AG09319 (cell line): ENCODE measurements around the gene RAMP1.

ENCODE experiments used
- DNase-seq: peaks from one replicate; pipeline ENCODE4 v3.0.0-alpha.2; 2010; ENCODE audit warnings: low read depth; ENCODE audit errors: extremely low read depth
- TF ChIP-seq, protein P1 (sequence below): IDR thresholded peaks from 2 replicates; pipeline ENCODE4 v1.5.1; 2011; ENCODE audit warnings: low read depth, mild to moderate bottlenecking, inconsistent platforms, low read length, moderate library complexity

The RAMP1 gene

DNA sequence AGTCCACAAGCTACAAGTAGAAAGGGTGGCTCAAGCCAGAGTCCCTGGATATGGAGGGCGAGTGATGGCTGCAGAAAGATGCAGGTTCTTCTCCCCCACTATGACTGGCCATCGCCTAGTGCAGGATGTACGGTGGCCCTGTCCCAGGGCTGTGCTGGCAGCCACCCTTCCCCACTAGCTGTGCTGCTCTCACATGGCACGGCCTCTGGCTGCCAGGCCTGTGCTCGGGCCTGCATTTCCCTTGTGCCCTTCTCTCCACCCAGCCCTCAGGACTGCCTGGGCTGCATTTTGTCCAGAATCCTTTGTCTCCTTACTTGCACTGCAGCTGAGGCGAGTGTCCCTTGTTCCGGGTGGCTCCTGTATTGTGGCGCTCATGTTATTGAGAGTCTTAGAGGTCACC lies 1.6 kb upstream of the RAMP1 start:
- TF ChIP-seq, protein P1, sequence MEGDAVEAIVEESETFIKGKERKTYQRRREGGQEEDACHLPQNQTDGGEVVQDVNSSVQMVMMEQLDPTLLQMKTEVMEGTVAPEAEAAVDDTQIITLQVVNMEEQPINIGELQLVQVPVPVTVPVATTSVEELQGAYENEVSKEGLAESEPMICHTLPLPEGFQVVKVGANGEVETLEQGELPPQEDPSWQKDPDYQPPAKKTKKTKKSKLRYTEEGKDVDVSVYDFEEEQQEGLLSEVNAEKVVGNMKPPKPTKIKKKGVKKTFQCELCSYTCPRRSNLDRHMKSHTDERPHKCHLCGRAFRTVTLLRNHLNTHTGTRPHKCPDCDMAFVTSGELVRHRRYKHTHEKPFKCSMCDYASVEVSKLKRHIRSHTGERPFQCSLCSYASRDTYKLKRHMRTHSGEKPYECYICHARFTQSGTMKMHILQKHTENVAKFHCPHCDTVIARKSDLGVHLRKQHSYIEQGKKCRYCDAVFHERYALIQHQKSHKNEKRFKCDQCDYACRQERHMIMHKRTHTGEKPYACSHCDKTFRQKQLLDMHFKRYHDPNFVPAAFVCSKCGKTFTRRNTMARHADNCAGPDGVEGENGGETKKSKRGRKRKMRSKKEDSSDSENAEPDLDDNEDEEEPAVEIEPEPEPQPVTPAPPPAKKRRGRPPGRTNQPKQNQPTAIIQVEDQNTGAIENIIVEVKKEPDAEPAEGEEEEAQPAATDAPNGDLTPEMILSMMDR: no peak
- DNase-seq: no peak

DNA sequence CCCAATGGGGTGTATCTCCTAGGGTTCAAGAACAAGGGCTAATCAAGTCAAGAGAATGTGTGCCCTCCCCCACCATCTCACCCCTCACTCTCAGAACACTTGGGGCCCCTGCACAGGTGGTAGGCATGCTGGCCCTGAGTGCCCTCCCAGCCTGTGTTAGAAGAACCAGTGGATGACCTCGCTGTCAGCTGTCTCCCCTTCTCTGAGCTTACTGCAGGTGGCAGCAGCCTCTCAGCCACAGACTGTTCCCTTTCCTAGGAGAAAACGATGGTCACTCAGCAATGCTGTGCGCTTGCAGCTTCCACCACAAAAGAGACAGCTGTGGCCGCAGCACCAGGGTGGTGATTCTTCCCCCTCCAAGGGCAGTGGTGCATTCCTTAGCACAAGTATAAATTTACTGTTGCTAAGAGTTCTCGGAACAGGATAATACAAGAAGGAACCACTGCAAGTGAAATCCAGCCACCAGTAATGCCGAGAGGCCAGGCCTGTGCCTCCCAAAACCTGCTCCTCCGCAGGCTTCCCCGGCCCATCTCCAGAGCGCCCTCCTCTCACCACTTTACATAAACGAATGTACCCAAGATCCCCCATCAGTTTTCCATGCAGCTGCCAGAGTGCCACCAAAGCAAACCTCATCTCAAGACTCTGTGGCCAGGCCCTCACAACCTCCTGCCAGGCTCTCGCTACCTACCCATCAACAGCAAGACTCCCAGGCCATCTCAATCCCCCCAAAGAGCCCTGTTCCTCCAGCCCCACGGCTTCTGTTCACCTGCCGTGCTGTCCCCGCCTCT lies 935 bp upstream of the RAMP1 start:
- TF ChIP-seq, protein P1: peak; percentile 94
- DNase-seq: peak; percentile 57

DNA sequence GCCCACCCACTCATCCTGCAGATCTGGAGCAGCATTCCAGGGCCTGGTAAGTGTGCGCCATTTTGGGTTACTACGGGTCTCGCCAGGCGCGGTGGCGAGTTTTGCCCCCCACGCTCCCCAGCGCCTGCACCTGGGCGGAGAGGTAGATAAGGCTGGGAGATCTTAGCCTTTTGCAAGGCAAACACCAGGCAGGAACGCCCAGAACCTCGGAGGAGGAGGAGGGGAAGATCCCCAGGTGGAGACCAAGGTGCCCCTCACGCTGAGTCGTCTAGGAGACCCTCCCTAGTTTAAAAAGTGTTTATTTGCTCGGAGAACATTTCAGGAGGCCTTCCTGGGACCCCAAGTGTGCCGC lies 365 bp upstream of the RAMP1 start:
- TF ChIP-seq, protein P1: no peak
- no peak for DNase-seq

DNA sequence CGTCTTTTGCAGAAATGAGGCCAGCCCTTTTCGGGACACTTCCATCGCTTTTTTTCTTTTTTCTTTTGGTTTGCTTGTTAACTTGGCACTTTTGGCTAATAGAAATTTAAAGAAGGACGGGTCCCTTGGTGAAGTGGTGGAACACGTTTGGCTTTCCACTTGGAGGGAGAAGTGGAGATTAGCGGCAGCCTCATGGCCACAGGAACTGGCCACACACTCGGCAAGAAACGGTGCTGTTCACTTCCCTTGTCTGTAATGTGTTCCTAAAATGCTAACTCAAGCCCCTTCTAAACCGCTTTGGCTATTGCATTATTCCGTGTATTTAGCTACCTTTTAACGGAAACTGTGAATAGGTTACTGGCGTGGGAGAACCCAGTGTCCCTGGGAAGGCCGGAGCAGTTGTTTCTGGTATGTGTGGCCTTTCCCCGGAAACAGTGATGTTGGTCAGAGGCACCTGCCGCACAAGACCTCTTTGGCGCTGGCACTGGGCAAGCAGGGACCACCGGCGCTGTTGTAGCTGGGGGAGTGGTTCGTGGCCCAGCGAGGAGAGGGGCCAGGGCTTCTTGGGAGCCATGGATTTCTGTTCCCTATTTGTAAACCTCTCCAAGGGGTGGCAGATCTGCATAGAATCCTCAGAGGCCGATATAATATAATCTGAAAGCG lies 981 bp downstream of the RAMP1 start:
- no peak for DNase-seq
- TF ChIP-seq, protein P1: no peak

DNA sequence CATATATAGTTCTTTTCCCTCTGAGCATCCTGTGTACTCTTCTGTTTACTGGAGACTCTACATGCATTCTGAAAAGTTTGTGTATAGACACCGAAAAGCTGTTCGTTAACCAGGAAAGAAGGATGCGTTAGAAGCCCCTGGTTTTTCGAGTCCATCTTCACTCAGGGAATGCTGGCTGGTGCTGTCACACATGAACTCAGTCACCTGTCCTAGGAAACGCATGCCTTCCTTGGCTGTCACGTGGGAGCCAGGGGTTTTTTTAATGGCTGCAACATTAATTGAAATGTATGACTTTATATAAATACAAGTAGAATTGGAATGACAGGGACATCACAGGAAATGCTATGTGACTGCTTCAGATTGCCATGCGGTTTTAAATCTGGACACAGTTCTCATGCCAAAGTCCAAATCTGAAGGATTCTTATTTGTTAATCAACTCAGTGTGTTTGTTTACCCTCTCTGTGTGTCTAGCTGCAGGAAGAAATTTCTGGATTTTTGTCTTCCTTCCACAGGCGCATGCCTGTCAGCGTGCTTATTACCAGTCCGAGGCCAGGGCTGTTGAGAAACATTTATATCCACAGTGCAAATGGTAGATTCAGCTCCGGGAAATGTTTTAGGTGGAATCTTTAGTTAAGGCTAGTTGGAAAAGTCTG lies 2.6 kb downstream of the RAMP1 start:
- TF ChIP-seq, protein P1: no peak
- no peak for DNase-seq

DNA sequence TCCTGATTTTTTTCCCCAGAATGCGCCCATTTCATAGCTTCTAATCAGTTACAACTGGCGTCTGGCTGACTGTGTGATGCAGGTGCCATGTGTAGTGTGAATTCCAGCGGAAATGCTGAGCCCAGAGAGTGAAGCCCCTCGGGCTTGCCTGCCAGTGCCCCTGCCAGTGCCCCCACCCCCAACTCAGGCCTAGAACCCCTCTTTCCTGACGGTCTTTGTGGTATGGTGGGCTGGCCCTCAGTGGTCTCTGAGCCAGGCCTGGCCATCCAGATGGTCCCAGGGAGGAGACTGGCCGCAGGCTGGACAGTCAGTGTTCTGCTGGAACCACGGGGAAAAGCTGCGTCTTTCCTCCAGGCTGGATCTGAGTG lies 3.1 kb downstream of the RAMP1 start:
- DNase-seq: no peak
- TF ChIP-seq, protein P1: no peak

DNA sequence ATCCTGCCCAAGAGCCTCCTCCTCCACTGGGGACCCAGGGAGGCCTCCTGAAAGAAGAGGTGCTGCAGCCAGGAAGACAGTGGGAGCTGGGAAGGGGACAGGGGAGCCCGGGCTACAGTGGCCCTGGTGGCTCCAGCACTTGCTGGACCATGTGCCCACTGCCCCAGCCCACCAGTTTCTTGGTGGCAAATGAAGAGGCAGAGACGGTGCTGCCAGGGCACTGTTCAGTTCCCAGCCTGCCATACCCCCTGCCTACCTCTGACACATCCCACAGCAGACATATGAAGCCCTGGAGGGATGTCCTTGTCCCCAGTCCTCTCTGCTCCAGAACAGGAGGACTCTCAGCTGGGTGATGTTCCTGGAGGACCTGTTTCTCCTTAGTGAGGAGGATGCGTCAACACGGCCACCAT lies 3.7 kb downstream of the RAMP1 start:
- TF ChIP-seq, protein P1: no peak
- DNase-seq: no peak
